GM12864 (cell line): ENCODE results near the gene PDE8A.
"Not testable (repeated sequence)": the region's sequence is repeated elsewhere in the genome, so short reads cannot be mapped to it uniquely, and the experiment has no call there.

ENCODE experiments used
- DNase-seq: peaks from one replicate; pipeline ENCODE4 v3.0.0-alpha.2; 2011; ENCODE audit warnings: low read depth
- H3K4me3 ChIP-seq: 2 replicates; pipeline ENCODE4 v1.5.1; 2011; ENCODE audit warnings: mild to moderate bottlenecking, low read depth, low read length, control low read depth
- CTCF ChIP-seq: IDR thresholded peaks from 2 replicates; pipeline ENCODE4 v1.5.1; 2011; ENCODE audit warnings: low read depth, mild to moderate bottlenecking, moderate library complexity, low read length, control low read depth, inconsistent platforms; ENCODE audit errors: missing control alignments

PDE8A gene

DNA sequence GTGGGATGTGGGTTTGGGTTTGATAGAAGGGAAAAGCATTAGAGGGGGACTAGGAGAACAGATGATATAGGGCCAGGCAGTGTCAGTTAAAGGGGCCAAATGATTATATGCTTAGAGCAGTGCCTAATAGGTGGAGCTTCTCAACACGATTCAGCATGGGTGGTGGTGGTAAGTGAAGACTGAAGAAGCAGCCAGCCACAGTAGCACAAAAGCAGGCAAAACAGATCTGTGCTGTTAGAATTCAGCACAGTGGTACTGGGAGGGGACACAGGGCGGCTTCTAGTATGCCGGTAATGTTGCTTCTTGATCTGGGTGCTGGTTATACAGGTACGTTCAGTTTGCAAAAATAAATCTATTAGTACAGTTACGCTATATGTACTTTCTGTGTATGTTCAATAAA, 25.5 kb downstream of the PDE8A start:
- TF ChIP-seq CTCF = no peak

DNA sequence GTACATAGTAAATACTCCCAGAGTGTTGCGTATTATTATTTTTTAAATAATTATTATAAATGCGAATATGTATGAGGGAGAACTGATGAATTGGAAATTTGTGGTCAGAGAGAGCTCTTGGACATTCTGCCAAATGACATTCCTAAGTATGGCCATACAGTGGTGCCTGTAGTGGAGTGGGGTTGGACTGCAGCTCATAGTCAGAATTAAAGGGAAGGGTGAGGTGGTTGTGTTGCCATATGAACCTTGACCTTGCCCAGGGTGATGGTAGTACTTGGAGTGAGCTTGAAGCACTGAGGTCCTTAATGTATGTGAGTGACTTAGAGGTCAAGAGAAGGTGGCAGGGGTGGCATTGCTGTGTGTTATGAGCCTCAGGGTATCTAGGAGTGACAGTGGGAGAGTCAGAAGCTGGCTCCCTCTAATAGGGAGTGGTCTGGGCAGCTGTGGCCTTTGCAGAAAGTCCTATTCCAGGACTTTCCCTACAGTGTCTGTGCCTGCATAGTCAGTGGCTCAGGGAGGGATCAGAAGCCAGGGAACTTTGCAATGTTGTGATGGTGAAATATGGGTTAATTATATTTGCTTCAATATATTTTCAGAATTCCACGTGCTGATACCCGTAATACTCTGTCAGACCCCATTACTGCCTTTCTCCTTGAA, 26.2 kb downstream of the PDE8A start:
- no peak overlapping the region for H3K4me3 ChIP-seq
- no peak for TF ChIP-seq CTCF
- no peak for DNase-seq

More for the DNA sequence above, 25.5 kb downstream of the PDE8A start:
- no peak overlapping the region for H3K4me3 ChIP-seq
- no peak for DNase-seq

DNA sequence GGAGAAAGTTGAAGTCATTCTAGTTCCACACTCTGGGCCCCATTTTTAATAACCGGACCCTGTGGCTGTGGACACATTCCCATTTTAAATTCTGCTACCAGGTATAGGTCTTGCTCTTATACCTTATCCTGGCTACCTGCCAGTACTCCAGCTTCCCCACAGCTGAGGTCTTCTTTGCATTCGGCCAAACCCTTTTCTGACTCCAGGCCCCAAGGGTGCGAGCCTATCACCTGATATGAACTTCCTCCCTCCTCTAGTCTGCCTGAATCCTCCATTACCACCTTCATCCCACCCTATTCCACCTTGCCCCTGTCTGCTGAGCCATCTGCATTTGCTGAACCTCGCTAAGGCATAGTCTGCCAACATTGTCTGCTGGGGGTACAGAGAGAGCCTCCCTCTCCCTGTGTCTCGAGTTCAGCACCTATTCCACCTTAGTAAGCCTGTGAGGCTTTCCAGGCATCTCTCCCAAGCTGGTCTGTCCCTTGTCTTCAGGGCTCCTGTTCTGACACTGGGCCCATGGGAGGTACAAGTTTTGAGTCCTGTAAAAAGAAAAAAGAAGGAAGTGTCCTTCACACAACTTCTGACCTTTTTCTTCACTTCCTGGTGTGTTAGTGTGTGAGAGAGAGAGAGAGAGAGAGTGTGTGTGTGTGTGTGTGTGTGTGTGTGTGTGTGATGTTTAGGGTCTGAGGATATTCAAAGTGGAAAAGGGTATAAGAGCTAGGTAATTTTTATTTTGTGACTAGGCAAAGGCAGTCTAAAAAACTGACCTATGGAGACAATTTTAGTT, 27.0 kb downstream of the PDE8A start:
- no peak for DNase-seq
- TF ChIP-seq CTCF = no peak
- H3K4me3 ChIP-seq = no peak overlapping the region

GRCh38 chr15:85009435-85009834, 27.8 kb downstream of the PDE8A start:
- H3K4me3 ChIP-seq = no peak overlapping the region
- TF ChIP-seq CTCF = no peak
- DNase-seq = no peak

DNA sequence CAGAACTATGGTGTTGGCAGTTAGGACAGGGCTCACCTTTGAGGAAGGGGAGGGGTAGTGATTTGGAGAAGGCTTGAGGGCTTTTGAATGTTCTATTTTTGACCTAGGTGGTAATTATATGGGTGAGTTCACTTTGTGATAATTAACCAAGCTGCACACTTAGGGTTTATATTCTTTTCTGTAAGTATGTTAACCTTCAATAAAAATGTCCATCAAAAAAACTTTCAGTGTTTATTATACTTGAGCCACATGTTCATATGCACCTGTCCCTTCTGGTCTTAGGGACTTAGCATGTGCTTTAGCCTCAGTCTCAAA, 28.4 kb downstream of the PDE8A start:
- DNase-seq = no peak
- no peak for TF ChIP-seq CTCF
- no peak overlapping the region for H3K4me3 ChIP-seq

DNA sequence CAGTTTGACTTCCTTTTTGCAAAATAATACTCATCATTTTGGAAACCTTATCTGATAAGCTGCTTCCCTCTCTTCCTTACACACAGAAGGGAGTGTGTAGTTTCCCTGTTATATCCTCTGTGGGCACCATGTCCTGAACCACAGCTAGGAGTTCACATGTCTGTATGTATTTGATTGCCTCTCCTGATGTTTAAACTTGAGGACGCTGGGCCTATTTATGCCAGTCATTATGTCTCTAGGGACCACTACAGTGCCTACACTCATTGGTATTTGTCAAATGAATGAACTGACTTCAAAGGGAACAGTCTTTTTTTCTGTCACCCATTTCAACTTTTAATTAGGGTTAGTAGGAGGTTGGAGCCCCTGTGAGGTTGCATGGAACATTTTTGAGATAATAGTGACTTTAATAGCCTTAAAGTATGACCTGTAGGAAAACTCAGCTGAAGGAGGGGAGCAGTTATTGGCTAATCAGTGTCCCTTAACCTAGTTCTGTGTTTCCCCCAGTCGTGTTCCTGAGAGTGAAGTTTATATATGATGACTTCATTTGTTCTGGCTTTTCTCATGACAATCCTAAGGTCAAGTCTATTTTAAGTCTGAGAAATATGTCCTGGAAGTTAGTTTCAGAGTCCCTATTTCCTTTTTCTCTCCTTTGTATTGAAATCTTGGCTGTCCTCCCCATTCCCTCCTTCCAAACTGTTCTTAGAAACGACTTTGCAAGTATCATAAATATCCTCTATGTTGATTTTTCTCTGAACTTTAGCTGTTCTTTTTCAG, 28.9 kb downstream of the PDE8A start:
- no peak for TF ChIP-seq CTCF
- no peak overlapping the region for H3K4me3 ChIP-seq
- no peak for DNase-seq

- no peak for TF ChIP-seq CTCF
- DNase-seq = no peak
- no peak overlapping the region for H3K4me3 ChIP-seq
These were observed 29.5 kb downstream of the PDE8A start for GRCh38 chr15:85011160-85011571.

GRCh38 chr15:85011724-85012123, 30.1 kb downstream of the PDE8A start:
- DNase-seq, H3K4me3 ChIP-seq: not testable (repeated sequence)
